Measurements from ENCODE around the gene LRP10.
A peak's percentile ranks its signal among the peaks of the same experiment; 100 is the strongest.

LRP10 gene

DNA sequence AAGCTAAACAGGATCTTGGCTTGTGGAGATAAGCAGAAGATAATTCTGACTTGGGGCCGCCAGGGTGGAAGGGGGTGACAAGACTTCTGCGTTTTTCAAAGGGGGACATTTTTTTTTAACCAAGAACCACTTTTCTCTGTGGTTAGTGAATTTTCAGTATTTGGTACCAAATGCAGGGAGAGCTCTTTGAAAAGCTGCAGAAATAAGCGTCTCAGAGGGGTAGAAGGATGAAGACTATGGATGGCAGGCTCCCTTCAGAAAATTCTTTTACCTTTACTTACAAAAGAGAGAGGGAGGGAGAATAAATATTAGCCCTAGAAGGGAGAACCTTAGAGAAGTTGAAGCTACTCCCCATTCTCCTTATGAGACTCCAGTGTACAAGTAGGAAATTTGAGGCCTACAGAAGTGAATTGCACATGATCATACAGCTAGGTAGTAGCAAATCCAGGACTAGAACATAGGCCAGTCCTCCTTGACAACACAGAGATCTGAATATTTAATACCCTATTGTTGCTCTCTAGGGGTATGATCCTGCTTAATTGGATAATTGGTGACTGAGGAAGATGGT, 41.0 kb upstream of the LRP10 start:
- no peak overlapping the region for H2BK12ac ChIP-seq (ENCODE audit: low read length in 2 of 2)
- H3K4ac ChIP-seq (ENCODE audit: low read depth in 1 of 2, low read length in 2 of 2): no peak overlapping the region
- no peaks in the 10 kb centered on the region for H3K27me3 ChIP-seq (ENCODE audit: control insufficient read depth in 1 of 2, insufficient read depth in 1 of 2, low read length in 2 of 2)
- no peak overlapping the region for H3K18ac ChIP-seq (ENCODE audit: low read depth in 1 of 2, low read length in 2 of 2)
- H3K27ac ChIP-seq (ENCODE audit: low read length, poor library complexity, severe bottlenecking): no peak overlapping the region
- H2BK15ac ChIP-seq (ENCODE audit: low read depth, poor library complexity, severe bottlenecking): no peak overlapping the region
- peaks cover 17 to 35% of the 10 kb centered on the region in 2 experiments for H3K36me3 ChIP-seq (ENCODE audit: control insufficient read depth in 1 of 2, insufficient read depth in 2 of 2, low read depth in 1 of 2, low read length in 2 of 2)
- H3K23ac ChIP-seq (ENCODE audit: low read length in 2 of 2): no peak overlapping the region
- 3% methylated on average over 2 of the region's 3 CpGs for WGBS
- peak overlapping the region in 1 of 2 experiments; percentile 92 for H3K4me3 ChIP-seq (ENCODE audit: insufficient read depth in 1 of 2, low read depth in 1 of 2, low read length in 2 of 2)
- H4K91ac ChIP-seq (ENCODE audit: low read length): no peak overlapping the region
- no peak overlapping the region for H2BK5ac ChIP-seq (ENCODE audit: low read depth, low read length, poor library complexity, severe bottlenecking)
- no peak overlapping the region for H3K14ac ChIP-seq (ENCODE audit: low read length in 2 of 2)
- no peak overlapping the region for H2AK5ac ChIP-seq (ENCODE audit: low read length, severe bottlenecking)
- peak overlapping the region; percentile 93 for H3K9ac ChIP-seq (ENCODE audit: low read length)
- peak overlapping the region; percentile 80 for H2BK120ac ChIP-seq (ENCODE audit: low read depth, low read length)
- H2AFZ ChIP-seq (ENCODE audit: low read depth, low read length): no peak overlapping the region
- peaks cover 2% of the 10 kb centered on the region for H3K4me1 ChIP-seq (ENCODE audit: control insufficient read depth, insufficient read depth, low read depth, low read length)
- peak overlapping the region; percentile 95 for H3K4me2 ChIP-seq (ENCODE audit: low read length, poor library complexity, severe bottlenecking)
- H3K9me3 ChIP-seq (ENCODE audit: control insufficient read depth, low read length): no peaks in the 10 kb centered on the region
- DNase-seq: no peak
- no peak overlapping the region for H4K8ac ChIP-seq (ENCODE audit: low read length)
- peaks cover 4% of the 10 kb centered on the region for H3K79me1 ChIP-seq (replicated peaks; ENCODE audit: low read length, poor library complexity, severe bottlenecking)

DNA sequence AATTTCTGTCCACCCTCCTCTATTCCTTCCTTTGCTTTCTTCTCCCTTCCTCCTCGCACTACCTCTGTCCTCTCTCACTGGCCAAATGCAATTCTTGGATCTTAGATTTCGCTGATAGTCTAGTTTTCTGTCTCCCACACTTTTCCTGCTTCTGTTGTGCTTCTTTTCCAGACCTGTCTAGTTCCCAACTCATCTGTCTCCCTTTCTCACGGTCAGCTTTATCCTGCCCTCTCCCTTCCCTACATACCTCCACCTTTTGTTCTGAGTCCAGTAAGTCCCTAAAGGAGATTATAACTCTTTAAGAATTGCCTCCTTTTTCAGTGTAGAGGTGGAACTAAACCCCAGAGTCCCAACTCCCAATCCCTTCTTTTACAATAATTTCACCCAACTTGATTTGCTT, 36.0 kb upstream of the LRP10 start:
- Histone ChIP-seq H3K79me1 (replicated peaks; ENCODE audit: low read length, poor library complexity, severe bottlenecking) (peaks cover 4% of the 10 kb centered on the region), H3K23ac (ENCODE audit: low read length in 2 of 2) (no peak overlapping the region), H2AFZ (ENCODE audit: low read depth, low read length) (no peak overlapping the region), H3K27me3 (ENCODE audit: control insufficient read depth in 1 of 2, insufficient read depth in 1 of 2, low read length in 2 of 2) (no peaks in the 10 kb centered on the region), H3K4ac (ENCODE audit: low read depth in 1 of 2, low read length in 2 of 2) (no peak overlapping the region), H2AK5ac (ENCODE audit: low read length, severe bottlenecking) (peak overlapping the region; percentile 94), H2BK120ac (ENCODE audit: low read depth, low read length) (no peak overlapping the region), H3K4me3 (ENCODE audit: insufficient read depth in 1 of 2, low read depth in 1 of 2, low read length in 2 of 2) (no peak overlapping the region), H2BK5ac (ENCODE audit: low read depth, low read length, poor library complexity, severe bottlenecking) (no peak overlapping the region), H3K4me1 (ENCODE audit: control insufficient read depth, insufficient read depth, low read depth, low read length) (peaks cover 16% of the 10 kb centered on the region), H3K36me3 (ENCODE audit: control insufficient read depth in 1 of 2, insufficient read depth in 2 of 2, low read depth in 1 of 2, low read length in 2 of 2) (peaks cover 24 to 56% of the 10 kb centered on the region in 2 experiments), H3K14ac (ENCODE audit: low read length in 2 of 2) (no peak overlapping the region), H3K9me3 (ENCODE audit: control insufficient read depth, low read length) (no peaks in the 10 kb centered on the region), H3K4me2 (ENCODE audit: low read length, poor library complexity, severe bottlenecking) (no peak overlapping the region), H3K18ac (ENCODE audit: low read depth in 1 of 2, low read length in 2 of 2) (no peak overlapping the region), H2BK15ac (ENCODE audit: low read depth, poor library complexity, severe bottlenecking) (no peak overlapping the region), H4K91ac (ENCODE audit: low read length) (no peak overlapping the region), H3K27ac (ENCODE audit: low read length, poor library complexity, severe bottlenecking) (peak overlapping the region; percentile 68), H3K9ac (ENCODE audit: low read length) (peak overlapping the region; percentile 100), H4K8ac (ENCODE audit: low read length) (no peak overlapping the region), H2BK12ac (ENCODE audit: low read length in 2 of 2) (peak overlapping the region in 1 of 2 experiments; percentile 38)
- WGBS: 94% methylated on average over 3 of the region's 3 CpGs
- DNase-seq: no peak

DNA sequence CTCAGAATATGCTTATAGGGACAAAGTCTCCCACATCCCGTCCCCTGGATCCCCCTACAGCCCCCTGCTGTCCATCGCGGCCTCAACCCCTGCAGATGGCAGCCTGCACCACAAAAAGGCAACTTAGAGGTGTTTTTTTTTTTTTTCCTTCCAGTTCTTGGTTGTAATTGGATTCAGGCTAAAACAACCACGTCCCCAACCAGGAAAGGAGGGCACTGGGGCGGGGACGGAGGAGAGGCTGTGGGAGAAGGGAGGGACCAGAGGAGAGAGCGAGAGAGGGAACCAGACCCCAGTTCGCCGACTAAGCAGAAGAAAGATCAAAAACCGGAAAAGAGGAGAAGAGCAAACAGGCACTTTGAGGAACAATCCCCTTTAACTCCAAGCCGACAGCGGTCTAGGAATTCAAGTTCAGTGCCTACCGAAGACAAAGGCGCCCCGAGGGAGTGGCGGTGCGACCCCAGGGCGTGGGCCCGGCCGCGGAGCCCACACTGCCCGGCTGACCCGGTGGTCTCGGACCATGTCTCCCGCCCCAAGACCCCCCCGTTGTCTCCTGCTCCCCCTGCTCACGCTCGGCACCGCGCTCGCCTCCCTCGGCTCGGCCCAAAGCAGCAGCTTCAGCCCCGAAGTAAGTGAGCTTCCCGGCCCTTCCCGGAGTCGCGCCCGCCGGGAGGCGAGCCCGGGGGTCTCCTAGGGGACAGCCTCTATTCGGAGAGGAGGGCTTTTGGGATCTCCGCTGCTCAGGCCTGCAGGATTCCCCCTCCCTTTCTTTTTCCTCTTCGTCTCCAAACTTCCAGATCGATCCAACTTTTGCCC, 35.0 kb upstream of the LRP10 start, which contains the start of gene MMP14:
MMP14 (plus strand) TSS at position 285 of the 813 bp plus-strand sequence; CDS start at position 518, 233 bp downstream.
- Histone ChIP-seq H2BK120ac (ENCODE audit: low read depth, low read length) (peak within 1 kb of the TSS; percentile 93), H2AK5ac (ENCODE audit: low read length, severe bottlenecking) (peak within 1 kb of the TSS; percentile 94), H3K4me3 (ENCODE audit: insufficient read depth in 1 of 2, low read depth in 1 of 2, low read length in 2 of 2) (peak within 1 kb of the TSS; percentile 89 to 96), H3K14ac (ENCODE audit: low read length in 2 of 2) (peak within 1 kb of the TSS; percentile 69 to 93), H3K27ac (ENCODE audit: low read length, poor library complexity, severe bottlenecking) (peak within 1 kb of the TSS; percentile 90), H3K36me3 (ENCODE audit: control insufficient read depth in 1 of 2, insufficient read depth in 2 of 2, low read depth in 1 of 2, low read length in 2 of 2) (peaks cover 34 to 62% of the 10 kb centered on the region in 2 experiments), H4K91ac (ENCODE audit: low read length) (peak within 1 kb of the TSS; percentile 94), H2BK15ac (ENCODE audit: low read depth, poor library complexity, severe bottlenecking) (peak within 1 kb of the TSS; percentile 89), H3K23ac (ENCODE audit: low read length in 2 of 2) (peak within 1 kb of the TSS; percentile 64 to 91), H3K79me1 (replicated peaks; ENCODE audit: low read length, poor library complexity, severe bottlenecking) (peaks cover 4% of the 10 kb centered on the region), H3K4ac (ENCODE audit: low read depth in 1 of 2, low read length in 2 of 2) (peak within 1 kb of the TSS; percentile 94 to 95), H2BK5ac (ENCODE audit: low read depth, low read length, poor library complexity, severe bottlenecking) (peak within 1 kb of the TSS; percentile 96), H3K27me3 (ENCODE audit: control insufficient read depth in 1 of 2, insufficient read depth in 1 of 2, low read length in 2 of 2) (no peaks in the 10 kb centered on the region), H2BK12ac (ENCODE audit: low read length in 2 of 2) (peak within 1 kb of the TSS; percentile 44 to 59), H3K9ac (ENCODE audit: low read length) (peak within 1 kb of the TSS; percentile 100), H2AFZ (ENCODE audit: low read depth, low read length) (no peak within 1 kb of the TSS), H3K18ac (ENCODE audit: low read depth in 1 of 2, low read length in 2 of 2) (peak within 1 kb of the TSS; percentile 95 to 98), H4K8ac (ENCODE audit: low read length) (peak within 1 kb of the TSS; percentile 93), H3K4me1 (ENCODE audit: control insufficient read depth, insufficient read depth, low read depth, low read length) (peaks cover 18% of the 10 kb centered on the region), H3K4me2 (ENCODE audit: low read length, poor library complexity, severe bottlenecking) (peak within 1 kb of the TSS; percentile 82), H3K9me3 (ENCODE audit: control insufficient read depth, low read length) (no peaks in the 10 kb centered on the region)
- under 1% methylated on average over 41 of the region's 46 CpGs for WGBS
- peak; percentile 92 for DNase-seq
